ENCODE results near the gene KTN1.

GRCh38 chr14:55586411-55586810 lies 6.4 kb downstream of the KTN1 start:
- no peak for TF ChIP-seq CTCF (IDR thresholded peaks at IDR 0.05)
- no peak for TF ChIP-seq POLR2A (IDR thresholded peaks at IDR 0.05)
- TF ChIP-seq EP300 (IDR thresholded peaks at IDR 0.05) = no peak

Data from ovary (tissue), 3 donors.